Forelimb muscle (tissue), 1 donor: ENCODE results near the gene VAMP7. TPM values are rescaled to one million over a fixed set of nuclear protein-coding genes. Genes with fewer than 3 reads are reported as not detected.

Experiments used
- polyA plus RNA-seq: library from polyadenylated mRNA; unstranded; fragments of 120-200 nt; gene quantifications from one replicate; pipeline ENCODE4 v1.2.1, GENCODE V29; 2013; ENCODE audit not compliant: insufficient read length

The VAMP7 gene
- polyA plus RNA-seq, 1 donor = 22.4 TPM

Other genes starting within 250 kb of the VAMP7 start
- gene IL9R, start 116.4 kb downstream of the VAMP7 start, polyA plus RNA-seq = not detected